GM21619 (cell line): Measurements from ENCODE around the gene TSPEAR.

ENCODE experiments used
- ATAC-seq: cut with Tn5 transposase; IDR thresholded peaks from one replicate; pipeline ENCODE4 v1.9.1; 2021; ENCODE audit not compliant: unreplicated experiment

Gene TSPEAR

DNA sequence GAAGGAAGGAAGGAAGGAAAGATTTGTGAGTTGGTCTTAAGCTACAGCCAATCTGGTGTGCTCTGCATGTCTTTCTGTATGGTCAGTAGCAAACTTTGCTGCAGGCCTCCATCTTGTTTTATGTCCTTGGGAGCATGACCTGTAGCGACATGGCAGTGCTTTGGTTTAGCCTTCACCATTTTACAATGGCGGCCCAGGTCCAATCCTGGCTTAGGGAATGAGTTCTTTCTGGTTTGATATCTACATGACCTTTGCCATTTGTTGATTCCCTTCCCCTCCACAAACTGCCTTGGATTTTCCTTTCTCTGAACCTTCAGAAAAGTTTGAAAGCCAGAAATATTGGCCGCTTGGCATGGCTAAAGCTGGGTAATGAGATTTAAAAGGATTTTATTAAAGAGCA, 30.5 kb upstream of the TSPEAR start:
- no peak for ATAC-seq

DNA sequence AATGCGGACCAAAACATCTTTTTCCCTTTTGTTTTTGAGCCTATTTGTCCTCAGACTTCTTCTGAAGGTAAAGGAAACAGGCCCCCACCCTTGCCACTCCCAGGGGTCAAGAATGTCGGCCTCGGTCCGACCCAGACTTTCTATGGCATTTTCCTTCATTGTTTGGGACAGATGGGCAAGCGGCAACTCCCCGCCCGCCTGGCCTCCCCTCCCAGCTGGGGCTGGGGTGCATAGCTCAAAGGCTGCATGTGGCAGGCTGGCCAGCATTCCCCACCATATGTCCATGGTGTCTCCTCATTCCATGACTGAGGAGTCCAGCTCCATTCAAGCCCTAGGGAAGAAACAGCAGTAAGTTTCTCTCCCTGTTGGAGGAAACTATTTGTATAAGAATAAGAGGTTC, 29.4 kb upstream of the TSPEAR start:
- no peak for ATAC-seq

DNA sequence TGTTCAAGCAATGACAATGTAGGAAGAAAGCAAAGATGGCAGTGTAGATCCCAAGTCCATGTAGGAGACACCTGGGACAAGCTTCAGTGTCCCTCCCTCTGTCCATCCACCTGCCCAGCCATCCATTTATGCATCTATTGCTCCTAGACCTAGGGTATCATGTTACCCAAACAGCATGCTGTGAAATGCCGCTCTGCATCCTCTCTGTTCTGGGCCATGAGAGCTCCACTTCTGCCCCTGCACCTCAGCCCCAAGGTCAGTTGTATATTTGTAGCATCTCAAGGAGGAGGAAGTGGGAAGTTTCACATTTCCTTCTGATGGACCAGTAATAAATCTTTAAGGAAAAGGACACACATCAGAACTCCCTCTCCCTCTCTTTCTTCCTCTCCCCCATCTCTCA, 27.9 kb upstream of the TSPEAR start:
- no peak for ATAC-seq

DNA sequence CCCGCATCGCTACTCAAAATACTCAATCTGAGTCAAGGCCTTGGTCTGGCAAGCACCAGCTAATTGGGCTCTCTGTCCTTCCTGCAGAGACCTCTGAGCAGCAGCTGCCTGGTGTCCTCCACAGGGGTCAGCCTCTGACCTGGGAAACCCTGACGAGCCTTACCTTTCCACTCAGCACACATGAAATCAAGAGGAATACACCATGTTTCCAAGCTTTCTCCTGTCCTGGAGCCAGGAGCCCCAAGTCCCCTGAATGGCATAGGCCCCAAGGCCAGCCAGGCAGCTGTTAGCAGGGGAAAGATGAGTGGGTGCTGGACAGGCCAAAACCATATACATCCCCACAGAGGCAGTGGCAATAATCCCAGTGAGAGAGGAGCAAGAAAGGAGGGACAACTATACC, 27.2 kb upstream of the TSPEAR start:
- ATAC-seq = no peak

DNA sequence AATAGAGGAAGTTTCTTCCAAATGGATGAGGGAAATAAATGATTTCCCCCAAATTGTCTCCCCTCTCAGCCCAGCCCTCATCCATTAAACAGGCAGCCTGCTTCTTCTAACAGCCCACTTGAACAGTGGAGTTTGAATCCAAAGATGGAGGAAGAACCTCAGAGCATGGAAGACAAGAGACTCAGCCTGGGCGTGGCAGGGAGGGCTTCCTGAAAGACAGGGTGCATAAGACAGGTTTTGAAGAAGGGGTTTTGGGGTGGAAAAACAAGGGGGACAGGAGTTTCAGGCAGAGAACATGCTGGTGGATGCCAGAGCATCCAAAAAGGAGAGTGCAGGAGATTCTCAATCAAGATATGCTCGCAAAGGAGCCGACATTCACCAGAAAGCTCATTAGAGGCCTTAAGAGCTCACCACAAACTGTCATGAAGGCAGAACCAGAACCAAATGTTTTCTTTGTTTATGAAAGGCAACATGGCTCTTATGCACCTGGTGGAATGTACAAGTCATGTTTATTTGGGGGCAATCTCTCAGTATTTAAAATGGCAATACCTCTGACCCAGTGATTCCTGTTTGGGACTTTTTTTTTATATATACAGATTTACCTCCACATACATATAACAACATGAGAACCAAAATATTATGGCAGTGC, 26.5 kb upstream of the TSPEAR start:
- ATAC-seq = no peak

DNA sequence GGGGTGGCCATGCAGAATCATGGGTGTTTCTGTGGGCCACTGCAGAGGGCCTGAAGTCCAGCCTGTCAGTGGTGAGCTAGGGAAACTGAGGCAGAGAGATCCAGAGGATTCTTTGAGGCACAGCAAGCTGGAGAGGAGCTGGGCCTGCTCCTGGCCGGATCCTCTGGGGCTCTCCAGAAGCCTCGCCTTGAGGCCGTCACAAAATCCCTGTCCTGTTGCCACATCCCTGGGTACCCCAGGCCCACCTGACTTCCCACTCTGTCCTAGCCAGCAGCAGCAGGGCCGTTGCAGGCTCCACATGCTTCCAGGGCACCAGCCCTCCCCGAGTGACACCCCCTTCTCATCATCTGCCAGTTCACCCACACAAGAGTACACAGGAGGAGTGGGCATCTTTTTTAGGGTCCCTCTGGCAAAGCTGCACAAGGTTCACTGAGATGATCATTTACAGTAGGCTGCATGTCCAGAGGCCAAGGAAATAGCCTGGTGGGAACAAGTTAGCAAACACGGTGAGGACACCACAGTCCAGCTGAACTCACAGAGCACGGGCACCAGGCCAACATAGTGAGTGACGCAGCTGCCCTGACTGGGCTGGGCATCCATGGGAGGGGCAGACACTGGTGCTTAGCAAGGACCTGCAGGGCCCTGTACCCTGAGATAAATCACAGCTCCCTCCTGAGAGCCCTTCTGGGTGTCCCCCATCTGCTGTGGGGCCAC, 25.1 kb upstream of the TSPEAR start:
- ATAC-seq = no peak

DNA sequence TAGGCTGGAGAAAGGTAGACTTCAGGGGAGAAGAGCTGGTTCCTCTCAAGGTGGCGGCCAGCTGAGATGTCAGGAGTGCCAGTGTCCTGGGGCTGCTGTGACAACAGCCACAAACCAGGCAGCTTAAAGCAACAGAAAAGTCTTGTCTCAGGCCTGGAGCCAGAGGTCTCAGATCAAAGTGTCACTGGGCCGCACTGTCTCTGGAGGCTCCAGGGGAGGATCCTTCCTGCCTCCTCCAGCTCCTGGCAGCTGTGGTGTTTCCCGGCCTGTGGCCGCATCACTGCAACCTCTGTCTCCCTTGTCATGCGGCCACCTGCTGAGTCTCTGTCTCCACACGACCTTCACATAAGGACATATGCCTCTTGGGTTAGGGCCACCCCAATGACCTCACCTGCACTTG, 24.4 kb upstream of the TSPEAR start:
- no peak for ATAC-seq

DNA sequence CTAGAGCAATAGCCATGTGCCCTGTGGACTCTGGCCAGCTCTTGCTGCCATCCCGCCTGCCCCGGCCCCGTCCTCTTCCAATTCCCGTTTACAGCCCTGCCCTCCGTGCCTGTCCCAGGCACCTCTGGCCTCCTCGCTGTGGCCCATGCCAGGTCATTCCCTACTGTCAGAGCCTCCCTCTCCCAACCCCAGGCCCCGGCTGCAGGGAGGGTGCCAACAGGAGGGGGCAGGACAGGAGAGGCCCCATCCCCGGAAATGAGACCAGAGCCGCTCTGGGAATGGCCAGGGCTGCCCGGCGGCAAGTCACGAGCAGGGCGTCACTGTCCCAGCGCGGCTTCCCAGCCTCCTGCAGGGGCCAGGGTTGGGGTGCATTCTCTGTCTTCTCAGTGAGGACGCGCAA, 23.5 kb upstream of the TSPEAR start:
- ATAC-seq = no peak

DNA sequence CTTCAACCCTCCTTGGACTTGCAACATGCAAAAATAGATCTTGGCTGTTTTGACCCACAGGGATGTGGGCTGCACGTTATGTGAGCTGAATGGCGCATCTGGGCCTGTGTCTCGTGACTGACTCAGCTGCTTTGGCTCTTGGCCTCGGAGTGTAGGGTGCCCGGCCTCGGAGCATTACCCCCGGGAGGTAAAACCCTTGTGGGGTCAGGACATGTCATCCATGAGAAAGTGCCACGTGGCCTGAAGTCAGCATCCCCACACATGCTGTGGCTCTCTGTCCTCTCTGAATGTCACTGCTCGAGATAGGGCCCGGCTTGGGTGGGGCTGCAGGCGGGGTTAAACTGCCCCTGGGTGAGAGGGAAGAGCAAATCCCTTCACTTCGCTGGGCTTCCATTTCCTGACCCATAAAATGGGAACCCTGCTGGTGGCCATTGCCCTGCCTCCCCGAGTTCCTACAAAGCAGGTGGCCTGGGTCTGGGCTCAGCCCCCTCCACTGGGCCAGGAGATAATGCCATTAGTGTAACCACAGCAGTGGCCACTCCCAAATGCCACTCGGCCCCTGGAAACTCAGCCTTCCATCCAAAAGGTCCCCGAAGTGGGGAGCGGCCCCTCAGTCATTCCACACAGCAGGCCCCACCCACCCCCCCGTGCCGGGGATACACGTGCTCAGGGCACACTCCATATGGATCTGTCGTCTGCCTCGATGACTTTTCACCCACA, 22.8 kb upstream of the TSPEAR start:
- ATAC-seq = no peak

DNA sequence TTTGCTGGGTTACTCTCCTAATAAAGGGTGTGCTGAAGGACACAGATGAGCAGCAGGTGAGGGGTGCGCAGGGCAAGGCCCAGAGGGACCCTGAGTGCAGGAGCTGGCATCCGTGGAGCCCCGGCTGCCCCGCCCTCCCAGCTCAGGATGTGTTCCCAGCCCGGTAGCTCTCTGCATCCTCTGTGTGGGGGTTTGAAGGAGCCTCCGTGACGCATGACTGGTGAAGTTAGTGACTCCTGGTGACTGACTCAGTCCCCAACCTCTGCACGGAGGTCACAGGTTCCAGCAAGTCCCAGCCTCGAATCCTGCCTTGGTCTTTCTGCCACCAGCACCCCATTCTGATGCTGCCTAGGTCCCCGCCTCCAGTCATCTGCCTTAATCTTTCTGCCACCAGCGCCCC, 21.6 kb upstream of the TSPEAR start:
- no peak for ATAC-seq

DNA sequence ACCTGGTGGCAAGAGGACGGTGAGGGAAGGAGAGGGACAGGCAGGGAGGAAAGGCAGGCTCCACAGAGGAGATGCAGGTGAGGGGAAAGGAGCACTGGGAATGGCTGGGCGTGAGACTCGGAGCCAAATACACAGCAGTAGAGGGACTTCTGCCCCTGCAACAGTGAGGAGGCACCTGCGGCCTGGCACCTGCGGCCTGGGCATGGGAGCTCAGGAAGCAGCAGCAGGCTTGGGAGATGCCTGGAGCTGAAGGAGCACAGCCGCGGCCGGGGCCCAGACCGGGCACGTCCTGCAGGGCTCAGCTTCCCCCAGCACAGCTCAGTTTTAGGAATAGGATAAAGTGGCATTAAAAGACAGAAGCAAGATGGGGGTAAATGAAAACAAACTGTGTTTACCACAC, 20.9 kb upstream of the TSPEAR start:
- ATAC-seq = no peak

DNA sequence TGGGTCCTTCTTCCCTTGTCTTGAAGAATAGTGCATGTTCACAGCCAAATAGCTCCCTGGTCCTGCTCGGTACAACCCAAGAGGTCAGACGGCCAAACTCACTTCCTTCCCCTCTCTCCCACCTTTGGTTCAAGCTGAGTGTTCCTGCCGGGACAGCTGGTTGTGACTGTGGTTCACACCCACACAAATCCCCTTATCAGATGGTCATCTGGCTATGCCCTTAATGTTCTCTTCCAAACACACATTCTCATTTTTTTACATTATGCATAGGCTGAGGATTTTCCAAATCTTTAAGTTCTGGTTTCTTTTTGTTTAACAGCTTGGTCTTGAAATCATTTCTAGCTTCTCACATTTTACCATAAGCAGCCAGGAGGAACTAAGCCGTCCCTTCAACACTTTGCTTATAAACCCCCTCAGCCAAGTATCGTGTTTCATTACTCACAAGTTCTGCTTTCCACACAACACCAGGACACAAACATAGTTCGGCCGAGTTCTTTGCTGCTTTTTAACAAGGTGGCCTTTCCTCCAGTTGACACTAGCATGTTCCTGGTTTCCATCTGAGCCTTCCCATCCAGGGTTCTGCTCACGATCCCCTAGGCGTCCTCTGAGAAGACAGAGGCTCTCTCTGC, 19.7 kb upstream of the TSPEAR start:
- no peak for ATAC-seq

DNA sequence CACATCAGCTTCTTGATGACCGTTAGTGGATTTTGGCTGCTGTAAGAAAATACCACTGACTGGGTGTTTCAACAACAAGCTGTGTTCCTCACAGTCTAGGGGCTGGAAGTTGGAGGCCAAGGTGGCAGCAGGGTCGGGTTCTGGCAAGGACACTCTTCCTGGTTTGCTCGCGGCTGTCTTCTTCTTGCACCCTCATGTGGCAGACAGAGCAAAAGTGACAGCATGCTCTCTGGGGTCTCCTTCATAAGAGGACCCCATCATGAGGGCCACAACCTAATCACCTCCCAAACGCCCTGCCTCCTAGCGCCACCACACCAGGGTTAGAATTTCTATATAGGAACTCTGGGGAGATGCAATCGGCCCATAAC, 18.6 kb upstream of the TSPEAR start:
- no peak for ATAC-seq

DNA sequence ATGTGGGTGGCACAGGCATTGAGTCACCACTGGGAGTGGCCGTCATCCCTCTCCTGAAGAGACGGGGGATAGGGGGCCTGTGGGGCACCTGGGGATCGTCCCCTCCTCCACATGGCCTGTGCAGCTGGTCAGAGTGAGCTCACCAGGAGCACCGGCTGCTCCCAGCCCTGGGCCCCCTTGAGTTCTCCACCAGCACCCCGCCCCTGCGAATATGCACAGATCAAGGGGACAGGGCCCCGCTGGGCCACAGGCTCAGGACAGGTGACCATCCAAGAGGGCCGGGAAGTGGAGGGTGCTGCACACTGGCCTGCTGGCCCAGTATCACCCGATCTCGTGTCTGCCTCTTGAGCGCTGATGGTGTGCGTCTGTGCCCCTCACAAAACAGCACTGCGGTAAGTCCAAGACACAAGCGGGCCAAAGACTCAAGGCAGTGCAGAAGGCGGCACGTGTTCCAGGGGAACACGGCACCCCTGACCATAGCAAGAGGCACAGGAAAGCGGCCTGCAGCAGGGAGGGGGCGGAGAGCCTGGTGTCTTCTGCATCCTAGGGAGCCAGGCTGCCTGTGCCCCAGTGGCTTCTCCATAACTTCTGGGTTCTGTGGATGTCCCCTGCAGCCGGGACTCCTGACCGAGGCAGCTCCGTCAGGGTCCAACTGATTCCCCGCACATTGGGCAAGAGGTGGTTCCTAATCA, 18.1 kb upstream of the TSPEAR start:
- ATAC-seq = no peak

DNA sequence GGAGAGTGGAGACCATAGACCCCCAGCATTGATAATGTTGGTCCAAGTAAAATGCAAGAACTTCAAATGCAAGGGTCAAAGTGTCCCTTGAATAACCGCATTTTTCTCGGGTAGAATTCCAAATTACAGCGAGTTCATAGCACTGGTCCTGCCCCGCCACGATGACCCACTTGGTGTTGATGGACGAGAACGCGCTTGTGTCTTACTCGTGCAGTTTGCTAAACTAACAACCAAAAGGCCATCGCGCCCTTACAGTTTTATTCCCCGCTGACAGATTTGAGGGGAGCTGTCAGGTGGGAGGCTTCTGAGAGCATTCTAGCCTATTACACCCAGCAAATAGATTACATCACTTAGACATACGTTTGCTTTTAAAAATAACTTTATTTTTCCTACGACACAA, 17.3 kb upstream of the TSPEAR start:
- no peak for ATAC-seq

DNA sequence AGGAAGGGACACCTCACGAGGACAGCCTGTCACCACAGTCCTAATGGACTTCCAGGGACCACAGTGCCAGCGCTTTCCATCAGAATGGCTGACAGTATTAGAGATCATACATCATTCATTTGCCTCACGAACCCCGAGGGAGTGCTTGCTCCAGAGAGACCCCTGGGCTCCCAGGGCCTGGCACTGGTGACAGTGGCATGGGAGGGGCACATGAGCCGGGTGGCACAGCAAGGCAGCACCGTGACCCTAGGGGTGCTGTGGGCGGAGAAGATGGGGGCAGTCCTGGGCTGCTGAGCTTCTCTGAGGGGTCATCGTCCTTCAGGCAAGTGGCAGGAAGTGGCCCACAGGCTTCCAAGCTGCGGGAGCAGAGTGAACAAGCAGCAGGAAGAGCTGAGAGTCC, 16.4 kb upstream of the TSPEAR start:
- ATAC-seq = no peak

DNA sequence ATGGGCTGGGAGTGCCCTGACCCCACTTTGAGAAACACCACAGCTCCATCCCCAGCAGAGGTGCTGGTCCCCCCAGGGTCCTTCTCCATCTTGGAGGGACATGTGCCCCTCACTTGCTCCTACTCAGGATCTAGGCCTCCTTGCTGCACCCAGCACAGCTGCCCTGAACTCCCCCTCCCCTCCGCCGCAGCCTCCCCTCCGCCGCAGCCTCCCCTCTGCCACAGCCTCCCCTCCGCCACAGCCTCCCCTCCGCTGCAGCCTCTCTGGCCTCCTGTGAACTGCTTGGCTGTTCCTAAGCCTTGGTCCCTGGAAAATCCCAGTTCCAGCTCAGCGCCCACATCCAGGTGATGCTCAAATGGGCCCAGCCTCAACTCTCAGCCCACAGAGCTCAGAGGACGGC, 15.9 kb upstream of the TSPEAR start:
- no peak for ATAC-seq

DNA sequence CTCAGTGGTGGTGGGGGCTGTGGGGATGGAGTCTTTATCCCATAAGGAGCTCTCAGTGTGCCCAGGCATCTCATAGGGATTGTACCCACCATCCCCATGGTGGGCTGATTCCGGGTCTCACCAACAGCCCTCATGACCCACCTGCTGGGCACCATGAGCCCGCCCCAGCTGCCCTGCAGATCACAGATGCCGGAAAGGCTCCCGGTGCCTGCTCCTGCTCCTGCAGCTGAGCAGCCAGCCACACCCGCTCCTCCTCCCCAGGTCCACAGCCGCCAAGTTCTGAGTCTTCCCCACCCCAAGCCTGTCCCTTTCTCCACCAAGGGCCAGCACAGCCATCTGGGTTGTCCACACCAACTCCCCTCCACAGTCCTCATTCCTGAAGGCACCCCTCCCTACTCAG, 15.5 kb upstream of the TSPEAR start:
- no peak for ATAC-seq

DNA sequence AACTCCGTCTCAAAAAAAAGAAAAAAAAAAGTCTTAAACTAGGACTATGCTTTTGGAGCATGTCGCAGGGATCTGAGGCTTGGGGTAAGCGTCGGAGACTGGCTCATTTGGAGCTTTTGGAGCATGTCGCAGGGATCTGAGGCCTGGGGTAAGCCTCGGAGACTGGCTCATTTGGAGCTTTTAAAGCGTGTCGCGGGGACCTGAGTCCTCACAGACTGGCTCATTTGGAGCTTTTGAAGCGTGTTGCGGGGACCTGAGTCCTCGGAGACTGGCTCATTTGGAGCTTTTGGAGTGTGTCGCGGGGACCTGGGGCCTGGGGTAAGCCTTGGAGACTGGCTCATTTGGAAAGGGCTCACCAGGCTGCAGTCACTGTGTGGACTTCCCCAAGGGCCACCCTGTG, 13.6 kb upstream of the TSPEAR start:
- ATAC-seq = no peak

DNA sequence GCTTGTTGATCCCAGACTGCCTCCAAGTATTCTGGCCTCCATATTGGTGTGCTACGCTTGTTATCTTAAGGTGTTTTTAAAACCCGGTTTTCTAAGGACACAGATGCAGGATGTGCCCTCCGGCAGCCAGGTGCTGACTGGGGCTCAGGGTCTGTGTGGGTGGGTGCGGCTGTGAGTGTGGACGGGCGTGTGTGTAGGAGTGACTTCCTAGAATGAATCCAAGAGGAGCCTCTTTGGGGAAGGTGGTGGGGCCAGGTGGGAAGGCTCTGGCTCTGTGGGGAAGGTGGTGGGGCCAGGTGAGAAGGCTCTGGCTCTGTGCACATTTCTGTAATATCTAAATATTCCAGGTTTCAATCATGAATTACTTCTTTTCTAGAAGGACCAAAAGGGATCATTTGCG, 12.8 kb upstream of the TSPEAR start:
- no peak for ATAC-seq
